SK-N-MC (cell line): ENCODE data around the gene PSG4.
"Not testable (repeated sequence)": the region's sequence is repeated elsewhere in the genome, so short reads cannot be mapped to it uniquely, and the experiment has no call there.

Source experiments
- DNase-seq: peaks from one replicate; pipeline ENCODE4 v3.0.0-alpha.2; 2011; ENCODE audit warnings: low read depth, low spot score
- H3K27ac ChIP-seq: fragments of 200-600 bp; sonication (generic); 2 replicates; pipeline ENCODE4 v1.5.1; 2016; ENCODE audit warnings: mixed run types
- H3K36me3 ChIP-seq: fragments of 200-600 bp; sonication (generic); 2 replicates; pipeline ENCODE4 v1.6.1; 2017; ENCODE audit warnings: antibody characterized with exemption, low read length, mixed read lengths; ENCODE audit not compliant: insufficient read depth
- H3K4me3 ChIP-seq: fragments of 200-600 bp; sonication (generic); 2 replicates; pipeline ENCODE4 v1.5.1; 2016
- H3K9ac ChIP-seq: fragments of 200-600 bp; sonication (generic); 2 replicates; pipeline ENCODE4 v1.8.0; 2017; ENCODE audit warnings: mixed run types, mixed read lengths; ENCODE audit not compliant: insufficient read length
- H3K9me3 ChIP-seq: fragments of 200-600 bp; sonication (generic); 2 replicates; pipeline ENCODE4 v1.6.1; 2017; ENCODE audit warnings: low read depth, mild to moderate bottlenecking, antibody characterized with exemption, low read length, moderate library complexity, mixed read lengths
- EZH2 ChIP-seq: fragments of 200-600 bp; sonication (generic); IDR thresholded peaks from one replicate; pipeline ENCODE4 v1.6.1; 2017; ENCODE audit warnings: antibody characterized with exemption
- FOXP2 ChIP-seq: optimal IDR thresholded peaks from 2 replicates; pipeline ENCODE3; 2011; ENCODE audit warnings: mild to moderate bottlenecking, moderate library complexity; ENCODE audit not compliant: insufficient read depth; ENCODE audit errors: extremely low read length, control extremely low read depth
- POLR2AphosphoS5 ChIP-seq: IDR thresholded peaks from 2 replicates; pipeline ENCODE4 v1.6.1; 2012; ENCODE audit warnings: mild to moderate bottlenecking, low read depth, low read length, borderline replicate concordance

Gene PSG4

GRCh38 chr19:43192381-43193155 is 12.9 kb downstream of the PSG4 start:
- not testable (repeated sequence) for H3K27ac ChIP-seq, H3K9me3 ChIP-seq, H3K4me3 ChIP-seq, H3K36me3 ChIP-seq, H3K9ac ChIP-seq, DNase-seq

- not testable (repeated sequence) for H3K36me3 ChIP-seq, H3K4me3 ChIP-seq, H3K9ac ChIP-seq, DNase-seq, H3K27ac ChIP-seq, H3K9me3 ChIP-seq
Measured at GRCh38 chr19:43188092-43188491, 17.3 kb downstream of the PSG4 start.

GRCh38 chr19:43186311-43186935 is 19.0 kb downstream of the PSG4 start, which contains the start of gene PSG5:
PSG5 (minus strand) TSS chr19:43186536; CDS start chr19:43186405, 131 bp downstream.
- DNase-seq, H3K9me3 ChIP-seq: not testable (repeated sequence)

GRCh38 chr19:43181869-43182771 is 23.3 kb downstream of the PSG4 start:
- not testable (repeated sequence) for H3K27ac ChIP-seq, H3K36me3 ChIP-seq, DNase-seq, H3K9ac ChIP-seq, H3K4me3 ChIP-seq, H3K9me3 ChIP-seq

More at GRCh38 chr19:43186311-43186935, 19.0 kb downstream of the PSG4 start, which contains the start of gene PSG5:
- not testable (repeated sequence) for H3K27ac ChIP-seq, H3K9ac ChIP-seq, H3K36me3 ChIP-seq, H3K4me3 ChIP-seq

GRCh38 chr19:43179569-43180147 is 25.8 kb downstream of the PSG4 start:
- not testable (repeated sequence) for H3K9ac ChIP-seq, H3K4me3 ChIP-seq, H3K36me3 ChIP-seq, H3K27ac ChIP-seq, DNase-seq, H3K9me3 ChIP-seq

GRCh38 chr19:43178577-43178976 is 26.9 kb downstream of the PSG4 start:
- not testable (repeated sequence) for H3K36me3 ChIP-seq, H3K9me3 ChIP-seq, H3K27ac ChIP-seq, DNase-seq, H3K9ac ChIP-seq, H3K4me3 ChIP-seq

GRCh38 chr19:43165906-43166305 is 39.5 kb downstream of the PSG4 start:
- not testable (repeated sequence) for H3K36me3 ChIP-seq, H3K4me3 ChIP-seq, DNase-seq, H3K27ac ChIP-seq, H3K9ac ChIP-seq, H3K9me3 ChIP-seq

GRCh38 chr19:43163135-43163534 is 42.3 kb downstream of the PSG4 start:
- not testable (repeated sequence) for H3K27ac ChIP-seq, H3K36me3 ChIP-seq, DNase-seq, H3K9me3 ChIP-seq, H3K9ac ChIP-seq, H3K4me3 ChIP-seq

GRCh38 chr19:43162261-43162660 is 43.2 kb downstream of the PSG4 start:
- not testable (repeated sequence) for H3K9ac ChIP-seq, DNase-seq, H3K9me3 ChIP-seq, H3K4me3 ChIP-seq, H3K27ac ChIP-seq, H3K36me3 ChIP-seq

- TF ChIP-seq EZH2 (no peak), FOXP2 (no peak), POLR2AphosphoS5 (no peak)
- no peak for DNase-seq
- H3K4me3 ChIP-seq = no peak overlapping the region
- H3K9ac ChIP-seq = no peak overlapping the region
- H3K36me3 ChIP-seq = no peaks in the 10 kb centered on the region
- H3K27ac ChIP-seq = no peak overlapping the region
- no peaks in the 10 kb centered on the region for H3K9me3 ChIP-seq
Measured at GRCh38 chr19:43152214-43152613, 53.2 kb downstream of the PSG4 start.

- H3K36me3 ChIP-seq, H3K27ac ChIP-seq, H3K9me3 ChIP-seq, DNase-seq, H3K4me3 ChIP-seq, H3K9ac ChIP-seq: not testable (repeated sequence)
Measured at GRCh38 chr19:43149788-43150187, 55.6 kb downstream of the PSG4 start.
